Activated T-helper 17 cell treated with anti-CD3 and anti-CD28 coated beads, Interleukin-2, amount 50 U/mL, for 72 hours (primary cell): ENCODE results near the gene MPZL1. TPM values are rescaled to one million over a fixed set of nuclear protein-coding genes. Genes with fewer than 3 reads are reported as not detected.
A peak's percentile ranks its signal among the peaks of the same experiment; 100 is the strongest.

Source experiments
- ATAC-seq: fragments of 150-1000 bp; cut with Tn5 transposase; replicated peaks from 2 replicates; pipeline ENCODE4 v1.10.0; 2021; ENCODE audit warnings: mild to moderate bottlenecking, moderate library complexity
- H3K27ac Mint-ChIP-seq: one replicate; pipeline ENCODE4 v1.8.0; 2022; ENCODE audit warnings: mixed read lengths
- H3K27me3 Mint-ChIP-seq: one replicate; pipeline ENCODE4 v1.8.0; 2022; ENCODE audit warnings: mixed read lengths
- H3K36me3 Mint-ChIP-seq: one replicate; pipeline ENCODE4 v1.8.0; 2022; ENCODE audit warnings: low read depth, mild to moderate bottlenecking, mixed read lengths
- H3K4me1 Mint-ChIP-seq: one replicate; pipeline ENCODE4 v1.8.0; 2022; ENCODE audit warnings: mixed read lengths
- H3K4me3 Mint-ChIP-seq: one replicate; pipeline ENCODE4 v1.8.0; 2022; ENCODE audit warnings: mild to moderate bottlenecking, mixed read lengths
- H3K9me3 Mint-ChIP-seq: one replicate; pipeline ENCODE4 v1.8.0; 2022; ENCODE audit warnings: mixed read lengths
- total RNA-seq, 2 donors: library from RNA; stranded (reverse); gene quantifications; one replicate each; pipeline ENCODE4 v1.2.3, GENCODE V29; 2022

MPZL1 gene
- 10 to 100 TPM; 24.4 to 27.0 TPM for total RNA-seq

- peak; percentile 98 for ATAC-seq
- H3K27me3 Mint-ChIP-seq: no peaks in the 10 kb centered on the region
- no peaks in the 10 kb centered on the region for H3K9me3 Mint-ChIP-seq
- H3K36me3 Mint-ChIP-seq: no peaks in the 10 kb centered on the region
- peaks cover 19% of the 10 kb centered on the region for H3K4me1 Mint-ChIP-seq
- peak within 1 kb of the TSS; percentile 88 for H3K4me3 Mint-ChIP-seq
- peak within 1 kb of the TSS; percentile 77 for H3K27ac Mint-ChIP-seq
Observed at GRCh38 chr1:167721617-167722151, at the start of gene MPZL1. MPZL1 (plus strand) TSS chr1:167721982; CDS start chr1:167722152, 170 bp downstream.

DNA sequence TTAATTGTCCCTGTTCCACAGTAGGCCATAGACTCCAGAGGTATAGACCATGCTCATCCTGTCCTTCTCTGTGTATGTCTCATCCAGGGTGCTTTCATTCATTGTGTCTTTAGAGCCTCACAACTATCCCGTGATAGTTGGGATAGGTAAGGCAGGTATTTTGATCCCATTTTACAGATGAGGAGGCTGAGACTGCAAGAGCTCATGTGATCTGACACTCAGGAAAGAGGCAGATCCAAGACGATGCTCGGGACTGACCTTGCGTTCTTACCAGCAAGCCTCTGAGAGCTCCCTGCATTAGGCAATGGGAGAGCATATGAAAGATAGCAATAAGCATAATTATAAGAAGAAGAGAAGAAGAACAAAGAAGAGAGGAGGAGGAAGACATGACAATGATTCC, 49.0 kb upstream of the MPZL1 start:
- H3K27ac Mint-ChIP-seq: peak overlapping the region; percentile 66
- H3K36me3 Mint-ChIP-seq: peaks cover 78% of the 10 kb centered on the region
- H3K9me3 Mint-ChIP-seq: no peaks in the 10 kb centered on the region

GRCh38 chr1:167673265-167673664, 48.5 kb upstream of the MPZL1 start:
- H3K9me3 Mint-ChIP-seq: no peaks in the 10 kb centered on the region
- no peak overlapping the region for H3K4me3 Mint-ChIP-seq
- no peaks in the 10 kb centered on the region for H3K27me3 Mint-ChIP-seq
- ATAC-seq: peak; percentile 62
- peaks cover 53% of the 10 kb centered on the region for H3K4me1 Mint-ChIP-seq
- peak overlapping the region; percentile 81 for H3K27ac Mint-ChIP-seq
- peaks cover 74% of the 10 kb centered on the region for H3K36me3 Mint-ChIP-seq

More for the DNA sequence above, 49.0 kb upstream of the MPZL1 start:
- peaks cover 54% of the 10 kb centered on the region for H3K4me1 Mint-ChIP-seq
- H3K27me3 Mint-ChIP-seq: no peaks in the 10 kb centered on the region
- H3K4me3 Mint-ChIP-seq: no peak overlapping the region
- no peak for ATAC-seq

- H3K4me3 Mint-ChIP-seq: no peak overlapping the region
- H3K27ac Mint-ChIP-seq: peak overlapping the region; percentile 81
- no peaks in the 10 kb centered on the region for H3K27me3 Mint-ChIP-seq
- no peak for ATAC-seq
- peaks cover 44% of the 10 kb centered on the region for H3K4me1 Mint-ChIP-seq
- H3K36me3 Mint-ChIP-seq: peaks cover 65% of the 10 kb centered on the region
- H3K9me3 Mint-ChIP-seq: no peaks in the 10 kb centered on the region
Observed at GRCh38 chr1:167674156-167674555, 47.6 kb upstream of the MPZL1 start.

GRCh38 chr1:167675440-167675839, 46.3 kb upstream of the MPZL1 start:
- Mint-ChIP-seq H3K9me3 (no peaks in the 10 kb centered on the region), H3K27me3 (no peaks in the 10 kb centered on the region), H3K36me3 (peaks cover 59% of the 10 kb centered on the region), H3K4me1 (peaks cover 43% of the 10 kb centered on the region), H3K27ac (no peak overlapping the region), H3K4me3 (peak overlapping the region; percentile 16)
- no peak for ATAC-seq

GRCh38 chr1:167676205-167676915, 45.4 kb upstream of the MPZL1 start:
- no peak overlapping the region for H3K27ac Mint-ChIP-seq
- H3K9me3 Mint-ChIP-seq: no peaks in the 10 kb centered on the region
- H3K4me3 Mint-ChIP-seq: peak overlapping the region; percentile 16
- ATAC-seq: peak; percentile 82
- H3K27me3 Mint-ChIP-seq: no peaks in the 10 kb centered on the region
- H3K4me1 Mint-ChIP-seq: peaks cover 33% of the 10 kb centered on the region
- H3K36me3 Mint-ChIP-seq: peaks cover 54% of the 10 kb centered on the region

- H3K27ac Mint-ChIP-seq: no peak overlapping the region
- H3K27me3 Mint-ChIP-seq: no peaks in the 10 kb centered on the region
- peak overlapping the region; percentile 16 for H3K4me3 Mint-ChIP-seq
- H3K36me3 Mint-ChIP-seq: peaks cover 52% of the 10 kb centered on the region
- no peaks in the 10 kb centered on the region for H3K9me3 Mint-ChIP-seq
- ATAC-seq: no peak
- H3K4me1 Mint-ChIP-seq: peaks cover 27% of the 10 kb centered on the region
Observed at GRCh38 chr1:167676916-167677848, 44.6 kb upstream of the MPZL1 start.

DNA sequence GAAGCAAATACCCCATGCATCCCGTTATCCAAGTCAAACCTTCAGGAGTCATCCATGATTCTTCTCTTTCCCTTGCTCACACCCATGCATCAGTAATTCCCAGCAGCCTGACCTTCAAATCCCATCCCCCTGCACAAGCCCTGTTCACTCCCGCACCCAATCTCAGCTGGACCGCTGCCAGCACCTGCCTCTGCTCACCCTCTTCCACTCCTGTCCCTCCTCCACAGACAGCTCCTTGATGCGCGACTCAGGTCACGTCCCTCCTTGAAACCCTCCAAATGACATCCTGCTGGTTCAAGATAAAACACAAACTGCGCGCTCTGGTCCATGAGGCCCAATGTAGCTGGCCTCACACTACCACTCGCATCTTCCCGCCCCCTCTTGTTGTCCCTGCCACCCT, 43.4 kb upstream of the MPZL1 start:
- peaks cover 52% of the 10 kb centered on the region for H3K36me3 Mint-ChIP-seq
- H3K9me3 Mint-ChIP-seq: no peaks in the 10 kb centered on the region
- no peak overlapping the region for H3K4me3 Mint-ChIP-seq
- no peaks in the 10 kb centered on the region for H3K27me3 Mint-ChIP-seq
- H3K4me1 Mint-ChIP-seq: peaks cover 17% of the 10 kb centered on the region
- ATAC-seq: no peak
- no peak overlapping the region for H3K27ac Mint-ChIP-seq

DNA sequence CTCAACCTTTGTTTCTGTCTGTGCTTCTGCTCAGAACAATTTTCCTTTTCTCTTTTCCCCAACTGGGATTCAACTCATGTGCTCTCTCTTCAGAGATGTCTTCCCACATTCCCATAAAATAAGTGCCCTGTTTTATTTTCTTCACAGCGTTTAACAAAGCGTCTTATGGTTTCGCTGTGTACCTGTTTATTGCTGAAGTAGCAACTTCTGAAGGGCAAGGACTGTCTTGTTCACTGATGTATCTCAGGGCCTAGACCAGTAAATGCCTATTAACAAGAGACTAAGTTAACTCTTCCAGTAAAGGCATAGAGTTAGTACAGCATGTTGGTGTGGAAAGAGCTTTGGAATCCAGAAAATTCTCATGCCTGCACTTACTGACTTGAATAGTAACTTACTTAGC, 42.9 kb upstream of the MPZL1 start:
- ATAC-seq: no peak
- H3K27ac Mint-ChIP-seq: no peak overlapping the region
- H3K4me1 Mint-ChIP-seq: peaks cover 12% of the 10 kb centered on the region
- no peaks in the 10 kb centered on the region for H3K27me3 Mint-ChIP-seq
- peaks cover 52% of the 10 kb centered on the region for H3K36me3 Mint-ChIP-seq
- H3K9me3 Mint-ChIP-seq: no peaks in the 10 kb centered on the region
- H3K4me3 Mint-ChIP-seq: no peak overlapping the region

DNA sequence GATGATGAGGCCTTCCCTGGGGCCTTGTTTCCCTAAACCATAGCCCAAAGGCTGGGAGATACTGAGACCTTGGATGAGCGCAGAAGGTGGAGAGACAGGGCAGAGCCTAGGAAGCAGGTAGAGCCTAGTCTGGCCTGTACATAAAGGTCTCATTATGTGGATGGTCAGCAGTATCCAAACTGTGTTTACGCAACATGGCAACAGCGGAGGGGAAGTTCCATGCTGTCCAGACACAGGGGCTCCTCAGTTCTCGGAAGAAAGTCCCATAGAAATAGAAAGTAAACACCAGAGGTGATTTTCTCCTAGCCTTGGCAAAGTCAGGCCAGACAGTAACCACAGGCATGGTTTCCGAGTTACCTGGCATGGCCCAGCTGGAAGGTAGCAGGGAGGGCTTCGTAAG, 42.1 kb upstream of the MPZL1 start:
- no peak overlapping the region for H3K4me3 Mint-ChIP-seq
- H3K27me3 Mint-ChIP-seq: no peaks in the 10 kb centered on the region
- no peak for ATAC-seq
- peaks cover 11% of the 10 kb centered on the region for H3K4me1 Mint-ChIP-seq
- peaks cover 52% of the 10 kb centered on the region for H3K36me3 Mint-ChIP-seq
- no peak overlapping the region for H3K27ac Mint-ChIP-seq
- H3K9me3 Mint-ChIP-seq: no peaks in the 10 kb centered on the region

DNA sequence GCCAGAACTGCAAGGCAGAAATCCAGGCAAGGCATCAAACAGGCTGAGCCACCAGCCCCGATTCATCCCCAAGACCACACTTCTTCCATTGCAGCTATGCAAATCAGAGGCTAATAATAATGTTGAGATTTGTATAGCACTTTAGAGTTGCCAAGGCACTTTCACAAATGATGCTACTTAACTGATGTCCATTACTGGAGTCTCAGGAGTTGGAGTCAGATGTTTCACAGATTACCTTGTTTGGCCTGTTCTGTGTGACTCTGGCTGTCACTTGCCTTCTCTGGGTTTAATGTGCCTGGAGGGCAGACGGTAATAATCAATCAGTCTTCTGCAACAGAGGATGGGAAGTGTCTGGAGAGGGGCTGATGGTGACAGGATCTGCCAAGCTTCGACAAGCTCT, 40.8 kb upstream of the MPZL1 start:
- Mint-ChIP-seq H3K36me3 (peaks cover 56% of the 10 kb centered on the region), H3K4me1 (peaks cover 6% of the 10 kb centered on the region), H3K4me3 (no peak overlapping the region), H3K27ac (no peak overlapping the region), H3K9me3 (no peaks in the 10 kb centered on the region), H3K27me3 (no peaks in the 10 kb centered on the region)
- ATAC-seq: no peak

GRCh38 chr1:167681451-167682098, 40.2 kb upstream of the MPZL1 start:
- peaks cover 56% of the 10 kb centered on the region for H3K36me3 Mint-ChIP-seq
- H3K4me1 Mint-ChIP-seq: peaks cover under 1% of the 10 kb centered on the region
- peak; percentile 44 for ATAC-seq
- H3K27ac Mint-ChIP-seq: no peak overlapping the region
- H3K4me3 Mint-ChIP-seq: no peak overlapping the region
- no peaks in the 10 kb centered on the region for H3K9me3 Mint-ChIP-seq
- H3K27me3 Mint-ChIP-seq: no peaks in the 10 kb centered on the region

DNA sequence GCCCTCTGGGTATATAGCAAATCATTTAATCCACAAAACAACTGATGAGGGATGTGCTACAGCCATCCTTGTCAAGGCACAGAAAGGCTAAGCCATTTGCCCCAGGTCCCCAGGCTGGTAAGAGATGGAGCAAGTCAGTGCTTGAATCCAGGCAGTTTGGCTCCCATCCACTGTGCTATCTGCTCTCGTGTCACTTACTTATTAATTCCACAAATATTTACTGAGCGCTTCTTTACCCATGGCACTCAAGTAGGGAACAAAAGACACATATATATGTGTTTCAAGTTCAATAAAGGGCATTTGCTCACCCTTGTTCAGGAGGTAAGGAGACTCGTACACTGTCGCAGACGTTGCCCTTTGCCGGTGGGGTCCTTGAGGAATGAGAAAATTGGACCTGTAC, 38.6 kb upstream of the MPZL1 start:
- H3K4me3 Mint-ChIP-seq: no peak overlapping the region
- peak overlapping the region; percentile 86 for H3K27ac Mint-ChIP-seq
- peaks cover 6% of the 10 kb centered on the region for H3K4me1 Mint-ChIP-seq
- no peaks in the 10 kb centered on the region for H3K27me3 Mint-ChIP-seq
- H3K36me3 Mint-ChIP-seq: peaks cover 66% of the 10 kb centered on the region
- no peaks in the 10 kb centered on the region for H3K9me3 Mint-ChIP-seq
- ATAC-seq: no peak
